DMS 273 treated with DMSO at 0.1 percent for 48 hours (cell line): ENCODE measurements around the gene ADPRM.
"Not testable (repeated sequence)": the region's sequence is repeated elsewhere in the genome, so short reads cannot be mapped to it uniquely, and the experiment has no call there.

Experiments
- DNase-seq: peaks from one replicate; lab custom pipeline; 2025; lab: John Stamatoyannopoulos, UW

The ADPRM gene

GRCh38 chr17:10697092-10698081, at the start of gene ADPRM, which contains the start of gene SCO1:
Gene ADPRM, plus strand, starts transcription at chr17:10697594. Its CDS starts 7,333 bp downstream, at chr17:10704927.
Gene SCO1, minus strand, starts transcription at chr17:10697533. Its CDS starts 26 bp downstream, at chr17:10697507.
- peak; percentile 41 for DNase-seq

- DNase-seq, result no peak
Observed at GRCh38 chr17:10648381-10648780, 49.0 kb upstream of the ADPRM start.

GRCh38 chr17:10648956-10649355, 48.4 kb upstream of the ADPRM start:
- DNase-seq, result no peak

GRCh38 chr17:10649602-10650001, 47.8 kb upstream of the ADPRM start:
- no peak for DNase-seq

GRCh38 chr17:10651927-10652326, 45.5 kb upstream of the ADPRM start:
- no peak for DNase-seq

GRCh38 chr17:10652984-10653659, 44.3 kb upstream of the ADPRM start:
- no peak for DNase-seq

GRCh38 chr17:10653987-10654386, 43.4 kb upstream of the ADPRM start:
- DNase-seq, result no peak

GRCh38 chr17:10657148-10657547, 40.2 kb upstream of the ADPRM start, which contains the start of gene MYH3:
Gene MYH3, minus strand, starts transcription at chr17:10657309. Its CDS starts 2,245 bp downstream, at chr17:10655064.
- no peak for DNase-seq

GRCh38 chr17:10657879-10658278, 39.5 kb upstream of the ADPRM start:
- DNase-seq, result no peak

GRCh38 chr17:10661437-10661836, 36.0 kb upstream of the ADPRM start:
- no peak for DNase-seq

GRCh38 chr17:10663231-10663630, 34.2 kb upstream of the ADPRM start:
- no peak for DNase-seq

- no peak for DNase-seq
Observed at GRCh38 chr17:10664571-10664970, 32.8 kb upstream of the ADPRM start.

GRCh38 chr17:10666906-10667305, 30.5 kb upstream of the ADPRM start:
- no peak for DNase-seq

- no peak for DNase-seq
Observed at GRCh38 chr17:10668775-10669174, 28.6 kb upstream of the ADPRM start.

GRCh38 chr17:10673312-10673711, 24.1 kb upstream of the ADPRM start:
- no peak for DNase-seq

- DNase-seq, result no peak
Observed at GRCh38 chr17:10674704-10675103, 22.7 kb upstream of the ADPRM start.

- DNase-seq, result no peak
Observed at GRCh38 chr17:10681866-10682446, 15.4 kb upstream of the ADPRM start.

- no peak for DNase-seq
Observed at GRCh38 chr17:10683853-10684252, 13.5 kb upstream of the ADPRM start.

- DNase-seq, result no peak
Observed at GRCh38 chr17:10687499-10687898, 9.9 kb upstream of the ADPRM start.

GRCh38 chr17:10695875-10696407, 1.5 kb upstream of the ADPRM start:
- not testable (repeated sequence) for DNase-seq

GRCh38 chr17:10698096-10698818, 863 bp downstream of the ADPRM start:
- DNase-seq, result no peak
